Occipital lobe (tissue), 2 donors: Measurements from ENCODE around the gene TMEM187. TPM values are rescaled to one million over a fixed set of nuclear protein-coding genes. Genes with fewer than 3 reads are reported as not detected.

Experiments used
- DNase-seq: peaks from one replicate; lab custom pipeline; 2025; lab: John Stamatoyannopoulos, UW
- total RNA-seq: library from RNA; depleted of rRNA; stranded (reverse); fragments of >200 nt; gene quantifications from one replicate; pipeline ENCODE4 v1.2.3, GENCODE V29; 2014

The TMEM187 gene
- total RNA-seq, 1 donor from 2014 or later, result 2.7 TPM

GRCh38 chrX:154019061-154019621 is 46.6 kb downstream of the TMEM187 start:
- DNase-seq, result no peak

GRCh38 chrX:154019633-154020528 is 47.3 kb downstream of the TMEM187 start, which contains the start of gene IRAK1:
TSS of gene IRAK1 (minus strand) at chrX:154019902. CDS start at chrX:154019812, 90 bp downstream.
- DNase-seq, result no peak

GRCh38 chrX:154020536-154021115 is 48.1 kb downstream of the TMEM187 start:
- no peak for DNase-seq

- DNase-seq, result no peak
Observed at GRCh38 chrX:154021131-154021611, 48.6 kb downstream of the TMEM187 start.

- no peak for DNase-seq
Observed at GRCh38 chrX:154022108-154022507, 49.6 kb downstream of the TMEM187 start.

GRCh38 chrX:154023276-154024000 is 50.9 kb downstream of the TMEM187 start:
- DNase-seq, result no peak

GRCh38 chrX:154024271-154024670 is 51.7 kb downstream of the TMEM187 start:
- no peak for DNase-seq

- DNase-seq, result no peak
Observed at GRCh38 chrX:154025230-154025629, 52.7 kb downstream of the TMEM187 start.

GRCh38 chrX:154026136-154027021 is 53.8 kb downstream of the TMEM187 start:
- no peak for DNase-seq

- no peak for DNase-seq
Observed at GRCh38 chrX:154027022-154027402, 54.5 kb downstream of the TMEM187 start.

GRCh38 chrX:154027986-154028385 is 55.4 kb downstream of the TMEM187 start:
- DNase-seq, result no peak

GRCh38 chrX:154028502-154029184 is 56.1 kb downstream of the TMEM187 start:
- no peak for DNase-seq

GRCh38 chrX:154029439-154029838 is 56.9 kb downstream of the TMEM187 start:
- no peak for DNase-seq

- DNase-seq, result no peak
Observed at GRCh38 chrX:154030266-154030665, 57.7 kb downstream of the TMEM187 start.

GRCh38 chrX:154030715-154031305 is 58.3 kb downstream of the TMEM187 start:
- no peak for DNase-seq

- no peak for DNase-seq
Observed at GRCh38 chrX:154032160-154032559, 59.6 kb downstream of the TMEM187 start.

- DNase-seq, result no peak
Observed at GRCh38 chrX:154032653-154033052, 60.1 kb downstream of the TMEM187 start.
